CD4-positive, alpha-beta T cell treated with Interleukin-4 for 1 hour (primary cell): ENCODE measurements around the gene PTPRR.
"Not testable (repeated sequence)": the region's sequence is repeated elsewhere in the genome, so short reads cannot be mapped to it uniquely, and the experiment has no call there.

Experiments used
- DNase-seq, 2 donors: peaks; one replicate each; pipeline ENCODE4 v3.0.0-alpha.2; 2020 to 2022

PTPRR gene

DNA sequence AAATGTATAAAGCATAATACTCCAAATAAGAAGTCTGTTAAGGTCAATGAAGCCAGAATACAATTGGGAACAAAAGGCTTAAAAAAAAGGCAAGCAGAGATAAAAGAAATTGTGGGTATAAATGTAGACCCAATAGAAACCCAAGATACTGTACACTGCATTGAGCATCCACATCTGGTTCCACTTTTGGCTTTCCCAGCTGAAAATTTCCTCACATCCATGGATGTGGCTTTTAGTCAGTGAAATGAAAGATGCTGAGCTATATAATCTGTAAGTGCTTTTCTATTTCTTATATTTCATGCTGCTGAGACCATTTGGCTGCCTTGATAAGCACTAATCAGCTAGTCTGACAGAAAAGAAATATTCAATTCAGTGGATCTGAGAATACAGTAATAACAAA is 83.5 kb downstream of the PTPRR start:
- no peak for DNase-seq

DNA sequence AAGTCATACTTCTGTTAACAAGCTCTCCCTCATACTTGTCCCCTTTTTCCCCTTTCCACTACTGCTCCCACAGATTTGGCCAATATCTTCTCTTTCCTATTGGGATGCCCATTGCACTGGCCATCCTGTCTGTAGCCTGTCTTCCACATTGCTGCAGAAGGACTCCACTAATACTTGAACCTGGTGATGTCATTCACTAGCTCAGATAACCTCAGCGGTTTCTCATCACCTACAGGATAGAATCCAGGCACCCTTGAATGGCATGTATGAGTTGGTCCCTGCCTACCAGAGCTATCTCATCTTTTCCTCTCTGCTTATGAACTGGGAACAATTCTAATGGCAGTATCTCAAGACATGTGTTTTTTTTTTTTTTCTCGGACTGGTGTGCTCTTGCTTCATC is 84.6 kb downstream of the PTPRR start:
- no peak for DNase-seq

DNA sequence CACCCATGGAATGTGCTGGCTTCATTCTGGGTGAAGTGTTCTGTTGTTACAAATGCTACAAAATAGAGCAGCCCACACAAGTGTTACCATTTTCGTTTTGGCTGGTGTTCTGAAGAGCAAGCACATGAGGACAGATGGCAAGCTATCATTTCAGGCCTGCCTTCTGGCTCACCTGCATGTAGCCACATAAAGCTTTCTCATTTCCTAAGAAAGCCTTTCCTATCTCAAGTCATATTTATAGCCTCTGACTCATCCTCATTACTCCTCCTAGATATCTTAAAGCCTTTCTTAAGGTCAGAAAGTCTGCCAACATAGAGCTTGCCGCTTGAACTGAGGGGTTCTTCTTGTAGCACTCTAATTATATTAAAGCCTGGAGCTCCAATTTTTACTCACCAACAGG is 89.0 kb downstream of the PTPRR start:
- DNase-seq = no peak

DNA sequence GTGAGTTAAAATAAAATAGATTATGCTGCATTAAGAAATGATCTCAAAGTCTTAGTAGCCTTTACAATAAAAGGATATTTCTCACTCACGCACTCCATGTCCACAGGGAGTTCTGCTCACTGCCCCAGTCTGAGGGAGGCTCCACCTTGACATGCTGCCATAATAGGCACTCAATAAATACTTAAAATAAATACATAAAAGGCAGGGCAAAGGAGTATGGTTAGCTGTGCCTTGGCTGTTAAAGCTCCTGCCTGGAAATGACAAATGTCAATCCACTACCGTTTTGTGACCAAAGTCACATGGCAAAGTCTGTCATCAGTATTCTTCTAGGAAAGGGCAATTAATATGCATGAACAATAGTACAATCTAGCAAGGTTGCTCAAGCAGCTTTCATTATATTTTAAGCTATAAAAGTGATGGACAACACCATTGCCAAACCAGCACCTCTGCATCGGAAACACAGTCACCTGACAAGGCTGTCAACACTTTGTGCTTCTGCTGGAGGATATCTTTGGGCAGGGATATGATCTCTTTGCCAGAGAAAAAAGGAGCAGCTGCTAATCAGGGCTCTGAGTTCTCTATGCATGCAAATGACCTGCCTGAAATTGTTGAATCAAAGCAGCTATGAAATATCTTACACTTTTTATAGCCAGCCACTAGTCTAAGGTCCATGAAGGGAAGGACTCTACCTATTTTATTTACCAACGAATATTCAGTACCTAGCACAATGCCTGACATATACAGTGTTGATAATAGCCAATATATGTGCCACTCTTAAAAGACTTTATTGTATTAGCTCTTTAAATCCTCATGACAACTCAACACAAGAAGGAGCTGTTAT is 90.1 kb downstream of the PTPRR start:
- no peak for DNase-seq

DNA sequence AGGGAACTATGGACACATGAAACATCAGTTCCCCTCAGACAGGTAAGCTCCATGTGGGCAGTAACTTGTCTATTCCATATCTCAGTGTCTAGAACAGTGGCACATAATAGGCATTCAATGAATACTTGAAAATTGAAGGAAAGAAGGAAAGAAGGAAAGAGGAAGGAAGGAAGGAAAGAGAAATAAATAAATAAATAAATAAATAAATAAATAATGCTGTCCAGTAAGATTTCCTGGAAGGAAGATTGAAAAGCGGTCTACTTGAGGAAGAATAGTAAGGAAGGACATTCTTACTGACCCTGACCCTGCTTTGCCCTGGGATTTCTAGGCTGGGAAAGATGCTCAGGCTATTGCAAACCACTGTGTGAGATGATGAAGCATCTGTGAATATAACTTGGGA is 91.5 kb downstream of the PTPRR start:
- no peak for DNase-seq

DNA sequence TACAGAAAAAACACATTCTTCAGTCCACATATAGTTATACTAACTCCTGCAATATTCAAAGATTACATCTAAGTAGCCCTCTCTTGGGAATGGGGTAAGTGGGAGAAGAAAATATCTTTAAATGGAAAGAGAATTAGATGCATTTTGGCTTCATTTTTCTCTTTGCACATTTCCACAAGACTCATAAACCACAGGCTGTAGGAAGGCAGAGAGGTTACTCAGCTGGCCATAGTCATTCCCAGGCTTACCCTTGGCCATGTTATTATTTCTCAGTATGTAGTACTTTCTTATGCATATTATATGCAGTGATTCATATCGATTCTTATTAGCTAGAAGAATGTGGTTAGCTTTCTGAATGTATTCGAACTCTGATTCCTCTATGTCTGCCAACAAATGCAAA is 92.2 kb downstream of the PTPRR start:
- DNase-seq = no peak

DNA sequence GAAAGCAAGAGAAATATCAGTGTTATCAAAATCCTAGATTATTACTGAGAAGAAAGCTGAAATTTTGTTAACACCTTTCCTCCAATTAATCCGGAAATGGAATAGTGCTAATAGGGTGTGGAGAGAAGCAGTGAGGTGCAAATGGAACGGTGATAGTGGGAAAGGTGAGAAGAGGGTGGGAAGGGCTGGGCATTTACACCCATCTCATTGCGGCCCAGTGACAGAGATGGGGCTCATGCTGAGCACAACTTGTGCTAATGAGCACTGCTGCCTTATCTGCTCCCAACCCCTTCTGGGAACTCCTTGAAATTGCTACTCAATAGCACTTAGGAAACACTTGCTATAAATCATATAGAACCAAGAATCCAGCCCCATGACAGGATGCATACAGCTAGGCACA is 94.4 kb downstream of the PTPRR start:
- no peak for DNase-seq

DNA sequence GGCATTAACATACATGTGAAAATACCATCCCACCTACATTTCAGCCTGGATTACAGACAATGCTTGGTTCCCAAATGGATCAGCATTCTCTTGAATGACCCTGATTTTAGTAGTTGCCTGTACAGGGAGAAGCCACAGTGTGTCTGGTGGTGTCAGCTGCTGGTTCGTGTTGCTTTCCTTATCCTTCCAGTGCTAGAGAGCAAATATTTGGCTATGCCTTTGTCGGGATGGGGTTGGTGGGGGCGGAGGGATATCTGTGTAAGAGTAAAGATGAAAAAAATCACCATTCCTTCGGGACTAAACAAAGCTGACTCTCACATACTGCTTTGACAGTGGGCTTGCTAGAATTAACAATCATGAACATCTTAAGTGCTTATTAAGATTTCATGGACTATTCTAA is 96.0 kb downstream of the PTPRR start:
- no peak for DNase-seq

DNA sequence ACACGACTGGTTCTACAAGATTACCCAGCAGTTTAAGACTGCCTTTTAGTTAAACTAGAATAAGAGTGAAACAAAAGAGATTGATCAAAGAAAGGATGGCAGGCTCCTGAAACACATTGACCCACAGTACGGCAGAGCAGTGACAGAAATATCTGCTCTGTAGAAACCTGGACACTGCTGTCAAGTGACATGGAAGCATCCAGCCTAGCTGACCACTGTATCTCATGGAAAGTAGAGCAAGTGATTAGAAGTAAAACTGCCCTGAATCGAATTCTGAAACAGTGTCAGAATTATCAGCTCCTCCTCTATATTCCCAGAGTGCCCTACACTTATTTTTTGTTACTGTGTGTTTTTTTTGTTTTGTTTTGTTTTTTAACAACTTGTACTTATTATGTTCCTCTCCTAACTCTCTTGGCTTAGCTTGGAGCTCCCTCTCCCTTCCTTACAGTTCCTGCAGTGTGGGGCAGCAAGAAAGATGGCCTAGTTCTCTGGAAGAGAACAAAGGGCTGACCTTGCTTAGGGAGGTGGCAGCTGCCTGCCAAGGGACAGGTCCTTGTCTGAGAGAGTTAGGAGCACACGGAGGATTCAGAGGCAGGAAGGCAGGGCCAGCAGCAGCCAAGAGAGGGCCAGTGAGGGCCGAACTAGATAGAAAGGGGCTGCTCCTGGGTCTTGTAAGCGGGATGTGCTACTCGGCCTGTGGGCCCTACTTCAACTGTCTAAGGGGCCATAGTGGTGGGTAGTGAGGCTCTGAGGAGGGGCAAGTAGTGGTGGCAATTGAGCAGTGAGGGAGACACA is 97.2 kb downstream of the PTPRR start:
- no peak for DNase-seq

DNA sequence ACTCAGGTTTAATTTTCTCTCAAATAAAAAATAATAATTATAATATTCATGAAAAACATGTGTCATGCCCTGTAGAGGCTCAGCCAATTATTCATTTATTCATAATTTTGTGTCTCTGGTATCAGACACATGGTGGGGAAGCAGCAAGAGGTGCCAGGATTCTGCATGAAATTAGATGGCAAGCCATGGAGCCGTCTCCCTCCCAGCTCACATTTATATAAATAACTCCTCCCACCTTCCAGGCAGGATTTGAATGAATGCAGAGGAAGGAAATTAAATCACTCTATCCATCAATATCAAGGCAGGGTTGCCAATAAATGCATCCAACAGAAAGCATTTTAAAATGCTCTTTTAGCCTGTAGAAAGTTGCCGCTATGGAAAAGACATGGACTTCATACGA is 98.1 kb downstream of the PTPRR start:
- no peak for DNase-seq

DNA sequence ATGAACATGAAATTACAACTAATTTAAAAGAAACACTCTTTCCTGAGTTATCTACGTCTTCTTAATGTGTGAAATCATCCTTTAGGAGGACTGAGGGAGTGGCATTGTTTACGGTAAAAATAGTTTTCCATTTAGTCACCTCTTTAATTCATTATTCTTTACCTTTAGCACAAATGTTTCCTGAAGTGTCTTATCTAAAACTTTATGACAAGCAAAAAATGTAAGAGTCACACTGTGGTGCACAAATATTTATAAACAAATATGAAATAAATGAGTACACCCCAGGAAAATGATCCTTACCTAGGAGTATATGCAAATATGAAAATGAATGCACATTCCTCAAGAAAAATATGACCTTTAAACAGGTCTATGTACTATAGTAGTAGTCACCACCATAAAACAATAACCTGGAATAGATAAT is 104.6 kb downstream of the PTPRR start:
- no peak for DNase-seq

DNA sequence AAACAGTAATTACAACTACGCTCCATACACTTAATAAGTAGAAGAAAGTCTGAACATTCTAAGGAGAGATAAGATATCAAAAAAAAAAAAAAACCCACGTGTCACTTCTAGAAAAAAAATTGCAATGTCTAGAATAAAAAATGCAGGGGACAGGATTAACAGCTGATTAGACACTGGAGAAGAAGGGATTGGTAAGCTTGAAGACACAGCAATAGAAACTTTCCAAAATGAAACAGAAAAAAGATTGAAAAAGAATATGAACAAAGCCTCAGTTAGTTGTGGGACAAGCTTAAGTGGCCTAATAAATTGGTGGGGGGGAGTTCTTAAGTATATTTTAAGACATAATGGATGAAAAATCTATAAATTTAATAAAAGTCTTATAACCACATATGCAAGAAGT is 105.5 kb downstream of the PTPRR start:
- DNase-seq = no peak

DNA sequence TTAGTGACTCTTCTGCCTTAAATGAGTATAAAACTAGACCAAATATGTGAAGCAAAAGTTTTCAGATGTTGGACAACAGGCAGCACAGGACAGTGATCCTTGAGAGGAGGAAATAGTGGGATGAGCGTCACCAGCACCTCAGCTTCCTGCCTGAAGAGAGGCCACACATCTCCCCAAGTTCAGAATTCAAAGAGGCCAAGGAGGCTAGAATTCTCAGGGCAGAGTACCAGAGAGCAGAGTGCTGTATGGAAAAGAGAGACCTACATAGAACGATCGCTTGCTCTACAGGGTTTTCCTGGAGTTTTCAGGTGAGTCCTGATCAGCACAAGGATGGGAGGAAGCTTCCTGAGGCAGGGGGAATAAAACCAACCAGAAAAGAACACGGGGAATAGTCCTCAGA is 107.0 kb downstream of the PTPRR start:
- no peak for DNase-seq

DNA sequence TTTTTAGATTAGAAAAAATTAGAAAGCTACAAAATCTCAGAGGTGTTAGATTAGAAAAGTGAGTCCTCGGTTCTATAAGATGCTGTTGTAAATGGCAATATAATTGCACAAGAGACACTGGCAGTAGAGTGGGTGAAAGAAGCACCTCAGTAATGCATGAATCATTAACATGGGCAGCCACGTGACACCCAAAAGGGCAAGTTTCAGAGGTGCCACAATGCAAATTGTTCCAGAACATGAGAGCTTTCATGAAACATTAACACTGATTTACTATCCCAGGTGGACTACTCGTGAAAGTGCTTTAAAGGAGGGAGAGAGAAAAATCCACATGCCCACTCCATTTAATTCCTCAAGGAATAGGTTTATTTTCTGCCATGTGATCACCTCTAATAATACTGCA is 108.4 kb downstream of the PTPRR start:
- no peak for DNase-seq

DNA sequence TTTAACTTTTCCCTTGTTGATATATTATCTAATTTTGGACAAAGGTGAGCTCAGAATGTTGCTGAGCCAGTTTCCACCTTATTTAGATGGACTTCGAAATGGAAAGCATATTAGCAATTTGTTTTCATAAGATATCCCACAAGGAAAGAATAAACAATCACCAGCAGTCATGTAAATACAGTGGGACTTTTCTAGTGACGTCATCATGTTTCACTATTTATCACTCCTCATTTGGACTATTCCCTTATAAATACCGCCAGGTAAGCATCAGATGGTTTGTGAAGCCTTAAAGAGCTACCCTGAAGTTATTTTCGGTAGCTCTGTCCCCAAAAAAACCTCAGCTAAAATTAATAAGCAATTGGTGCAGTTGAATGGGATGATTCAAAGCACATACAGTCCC is 110.7 kb downstream of the PTPRR start:
- DNase-seq = no peak

DNA sequence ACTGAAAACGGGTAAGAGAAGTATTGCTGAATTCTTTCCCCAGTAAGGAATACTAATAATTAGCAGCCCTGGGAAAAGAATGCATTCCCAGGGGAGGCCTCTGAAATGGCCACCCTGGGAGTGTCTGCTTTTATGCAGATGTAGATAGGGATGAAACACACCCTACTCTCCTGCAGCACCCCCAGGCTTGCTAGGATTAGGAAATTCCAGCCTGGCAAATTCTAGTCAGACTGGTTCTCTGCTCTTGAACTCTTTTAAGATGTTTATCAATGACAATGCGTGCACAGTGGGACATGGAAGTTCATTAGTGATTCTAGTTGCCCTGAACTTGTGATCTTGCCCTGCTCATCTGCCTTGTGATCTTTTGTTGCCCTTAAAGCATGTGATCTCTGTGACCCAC is 112.5 kb downstream of the PTPRR start:
- DNase-seq = not testable (repeated sequence)

DNA sequence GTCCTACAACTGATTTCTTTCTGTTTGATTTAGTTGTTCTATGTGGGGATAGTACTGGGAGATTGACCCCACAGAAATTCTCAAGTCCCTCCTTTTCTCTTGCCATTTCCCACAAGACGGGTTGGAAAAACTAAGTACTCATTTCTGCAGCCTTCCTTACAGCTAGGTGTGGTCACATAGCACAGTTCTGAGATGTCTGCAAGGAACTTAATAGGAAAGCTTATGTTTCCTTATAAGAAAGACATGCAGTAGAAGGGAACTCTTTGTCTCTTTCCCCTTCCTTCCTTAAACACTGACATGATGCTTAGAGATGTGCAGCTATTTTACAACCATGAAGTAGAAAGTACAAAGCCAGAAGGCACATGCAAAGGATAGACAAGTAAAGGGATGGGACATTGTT is 113.7 kb downstream of the PTPRR start:
- no peak for DNase-seq

DNA sequence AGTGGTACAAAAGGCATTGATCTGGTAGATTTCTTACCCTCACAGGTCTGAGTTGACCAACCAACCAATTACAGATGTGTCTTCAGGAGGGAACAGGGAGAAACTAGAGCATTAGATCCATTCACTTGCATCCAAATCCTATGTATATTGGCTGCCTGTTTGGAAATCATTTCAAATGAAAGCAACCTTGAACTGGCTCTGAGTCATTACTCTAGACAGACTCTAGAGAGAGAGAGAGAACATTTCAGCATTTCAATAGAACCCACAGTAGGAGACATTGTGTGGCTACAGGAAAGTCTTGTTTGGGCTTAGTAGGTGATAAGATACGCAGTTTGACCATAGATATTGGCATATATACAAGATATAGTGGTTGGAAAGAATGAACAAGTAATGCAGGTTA is 114.5 kb downstream of the PTPRR start:
- no peak for DNase-seq

DNA sequence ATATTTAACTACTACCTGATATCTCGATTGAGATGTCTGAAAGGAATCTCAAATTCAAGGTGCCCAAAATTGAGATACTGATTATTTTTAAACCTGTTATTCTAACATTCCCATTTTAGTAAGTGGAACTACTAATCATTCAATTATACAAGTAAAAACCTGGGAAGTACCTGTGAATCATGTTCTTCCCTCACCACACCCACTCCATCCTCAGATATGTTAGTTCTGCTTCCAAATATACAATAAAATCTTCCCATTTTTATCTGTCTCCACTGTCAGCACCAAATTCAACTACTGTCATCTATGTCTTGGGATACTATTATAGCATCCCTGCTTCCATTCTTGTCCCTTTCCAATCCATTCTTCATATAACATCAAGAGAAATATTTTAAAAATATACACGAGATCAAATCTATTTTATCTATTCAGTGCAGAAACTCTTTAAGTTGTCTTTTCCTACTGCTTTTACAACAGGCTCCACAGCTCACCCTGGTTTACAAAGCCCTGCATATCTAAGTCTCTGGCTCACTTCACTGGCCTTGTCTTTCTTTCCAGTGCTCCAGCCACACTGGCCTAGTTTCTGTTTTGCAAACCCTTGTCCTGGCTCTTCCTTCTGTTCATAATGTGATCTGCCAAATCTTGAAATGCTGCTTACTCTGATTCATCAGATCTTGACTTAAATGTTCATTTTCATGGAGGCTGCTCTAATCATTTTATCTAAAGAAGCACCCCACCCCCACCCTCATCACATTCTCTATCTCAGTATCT is 122.3 kb downstream of the PTPRR start:
- DNase-seq = no peak

DNA sequence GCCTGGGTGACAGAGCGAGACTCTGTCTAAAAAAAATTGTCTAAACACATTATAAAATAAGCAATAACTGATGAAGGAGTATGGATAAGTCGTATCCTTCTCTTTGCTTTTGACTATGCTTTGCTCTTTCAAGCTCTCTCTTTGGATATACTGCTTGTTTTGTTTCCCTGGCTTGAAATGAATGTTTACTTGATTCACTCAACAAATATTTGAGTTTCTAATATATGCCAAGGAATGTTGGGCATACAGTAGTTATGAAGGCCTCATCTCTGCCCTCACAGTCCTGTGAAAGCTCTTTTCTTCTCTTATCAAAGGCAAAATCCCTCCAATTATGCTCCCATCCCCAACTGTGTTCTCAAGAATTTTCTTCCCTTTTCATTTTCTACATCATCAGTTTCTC is 123.5 kb downstream of the PTPRR start:
- DNase-seq = no peak

DNA sequence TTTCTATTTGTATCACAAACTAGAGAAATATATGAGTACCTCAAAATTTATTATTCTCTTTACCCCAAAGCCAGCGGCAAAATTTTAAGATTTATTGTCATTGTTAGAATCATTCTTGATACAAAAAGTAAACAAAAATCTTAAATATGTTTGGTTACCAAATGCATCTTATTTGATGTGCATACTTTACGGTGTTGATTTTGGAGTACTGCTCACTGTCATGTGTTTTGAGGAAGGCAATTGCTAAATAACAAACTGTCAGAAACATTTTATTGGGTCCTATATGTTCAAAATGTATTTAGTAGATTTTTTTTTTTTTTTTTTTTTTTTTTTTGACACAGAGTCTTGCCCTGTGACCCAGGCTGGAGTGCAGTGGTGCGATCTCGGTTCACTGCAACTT is 124.9 kb downstream of the PTPRR start:
- DNase-seq = no peak

DNA sequence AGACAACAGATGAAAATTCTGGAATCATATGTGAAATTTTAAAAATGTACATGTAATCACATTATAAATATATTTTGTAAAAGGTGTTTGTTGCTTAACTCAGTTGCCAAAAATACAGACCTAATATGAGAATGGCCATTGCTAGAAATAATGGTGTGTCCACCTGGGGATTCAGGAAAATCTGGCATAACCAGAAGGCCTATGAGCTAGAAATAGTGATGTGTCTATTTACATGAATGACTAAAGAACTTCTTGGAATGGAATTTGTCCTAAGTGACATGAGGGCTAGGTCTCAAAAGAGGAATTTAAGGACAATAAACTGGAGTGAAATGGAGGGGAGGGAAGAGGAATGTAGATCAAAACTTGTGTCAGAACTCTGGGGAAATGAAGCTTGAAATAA is 126.4 kb downstream of the PTPRR start:
- no peak for DNase-seq

DNA sequence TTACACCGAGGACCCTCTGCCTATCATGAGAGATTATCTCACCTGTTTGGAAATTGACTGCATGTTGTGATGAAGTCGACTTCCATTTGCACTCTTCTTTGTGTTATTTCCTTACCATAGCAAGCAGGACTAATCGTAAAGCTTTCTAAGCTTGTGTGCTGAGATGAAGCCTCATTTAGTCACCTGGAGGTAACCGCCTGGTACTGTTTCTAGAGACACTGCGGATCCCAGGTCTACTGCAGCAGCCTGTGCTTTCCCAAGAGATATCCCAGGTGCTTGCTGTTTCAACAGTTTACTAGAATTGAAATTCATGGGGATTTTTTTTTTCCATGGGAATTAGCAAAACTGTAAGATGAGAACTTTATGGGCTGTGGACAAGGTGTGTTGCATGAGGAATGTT is 131.8 kb downstream of the PTPRR start:
- no peak for DNase-seq

DNA sequence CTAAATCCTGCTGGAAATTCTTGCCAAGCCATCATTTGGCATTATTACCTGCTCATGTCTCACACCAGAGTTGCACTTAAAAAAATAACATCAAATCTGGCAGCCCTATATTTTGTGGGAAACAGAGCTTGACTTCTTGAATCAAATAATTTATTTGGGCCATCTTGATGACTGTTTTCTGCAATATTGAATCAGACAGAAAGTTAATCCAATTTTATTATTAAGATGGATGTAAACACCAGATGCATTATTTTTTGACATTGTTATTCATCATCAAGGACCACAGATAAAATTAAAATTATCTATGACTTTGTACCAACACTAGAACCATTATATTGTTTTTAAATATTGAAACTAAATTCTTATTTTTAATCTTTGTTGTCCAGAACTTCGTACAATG is 132.9 kb downstream of the PTPRR start:
- no peak for DNase-seq
